ENCODE data around the gene NME1. TPM values are rescaled to one million over a fixed set of nuclear protein-coding genes. Genes with fewer than 3 reads are reported as not detected.
"Not testable (repeated sequence)": the region's sequence is repeated elsewhere in the genome, so short reads cannot be mapped to it uniquely, and the experiment has no call there.

The NME1 gene
- total RNA-seq, 2 donors from 2014 or later, result 17.5 to 27.2 TPM

GRCh38 chr17:51166198-51166986 is 13.0 kb downstream of the NME1 start, which contains the start of gene NME2:
Gene NME2 (plus strand): TSS chr17:51166411. CDS start chr17:51166831, 420 bp downstream.
- intact Hi-C loops (cut with DNase I), result no loop called here
- TF ChIP-seq, protein P1, sequence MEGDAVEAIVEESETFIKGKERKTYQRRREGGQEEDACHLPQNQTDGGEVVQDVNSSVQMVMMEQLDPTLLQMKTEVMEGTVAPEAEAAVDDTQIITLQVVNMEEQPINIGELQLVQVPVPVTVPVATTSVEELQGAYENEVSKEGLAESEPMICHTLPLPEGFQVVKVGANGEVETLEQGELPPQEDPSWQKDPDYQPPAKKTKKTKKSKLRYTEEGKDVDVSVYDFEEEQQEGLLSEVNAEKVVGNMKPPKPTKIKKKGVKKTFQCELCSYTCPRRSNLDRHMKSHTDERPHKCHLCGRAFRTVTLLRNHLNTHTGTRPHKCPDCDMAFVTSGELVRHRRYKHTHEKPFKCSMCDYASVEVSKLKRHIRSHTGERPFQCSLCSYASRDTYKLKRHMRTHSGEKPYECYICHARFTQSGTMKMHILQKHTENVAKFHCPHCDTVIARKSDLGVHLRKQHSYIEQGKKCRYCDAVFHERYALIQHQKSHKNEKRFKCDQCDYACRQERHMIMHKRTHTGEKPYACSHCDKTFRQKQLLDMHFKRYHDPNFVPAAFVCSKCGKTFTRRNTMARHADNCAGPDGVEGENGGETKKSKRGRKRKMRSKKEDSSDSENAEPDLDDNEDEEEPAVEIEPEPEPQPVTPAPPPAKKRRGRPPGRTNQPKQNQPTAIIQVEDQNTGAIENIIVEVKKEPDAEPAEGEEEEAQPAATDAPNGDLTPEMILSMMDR (IDR thresholded peaks at IDR 0.05), result no peak
- TF ChIP-seq POLR2A (IDR thresholded peaks at IDR 0.05), result peak in 2 of 3 donors; percentile 42 to 77
- Histone ChIP-seq H3K9me3 (no peaks in the 10 kb centered on the region), H3K4me1 (peaks cover 15% of the 10 kb centered on the region), H3K4me3 (peak within 1 kb of the TSS; percentile 46 to 85), H3K36me3 (replicated peaks in 1 of 2; ENCODE audit: insufficient read depth in 1 of 2, low read depth in 2 of 2) (peaks cover 7 to 26% of the 10 kb centered on the region in 2 donors), H3K27me3 (no peaks in the 10 kb centered on the region), H3K27ac (peak within 1 kb of the TSS; percentile 85 to 96 (median 94))
- 0% methylated on average over 2 to 96 of the region's 98 CpGs for WGBS, 2 donors
- DNase-seq (peak; percentile 92 to 93 (median 92)), ATAC-seq (peak; percentile 95)

DNA sequence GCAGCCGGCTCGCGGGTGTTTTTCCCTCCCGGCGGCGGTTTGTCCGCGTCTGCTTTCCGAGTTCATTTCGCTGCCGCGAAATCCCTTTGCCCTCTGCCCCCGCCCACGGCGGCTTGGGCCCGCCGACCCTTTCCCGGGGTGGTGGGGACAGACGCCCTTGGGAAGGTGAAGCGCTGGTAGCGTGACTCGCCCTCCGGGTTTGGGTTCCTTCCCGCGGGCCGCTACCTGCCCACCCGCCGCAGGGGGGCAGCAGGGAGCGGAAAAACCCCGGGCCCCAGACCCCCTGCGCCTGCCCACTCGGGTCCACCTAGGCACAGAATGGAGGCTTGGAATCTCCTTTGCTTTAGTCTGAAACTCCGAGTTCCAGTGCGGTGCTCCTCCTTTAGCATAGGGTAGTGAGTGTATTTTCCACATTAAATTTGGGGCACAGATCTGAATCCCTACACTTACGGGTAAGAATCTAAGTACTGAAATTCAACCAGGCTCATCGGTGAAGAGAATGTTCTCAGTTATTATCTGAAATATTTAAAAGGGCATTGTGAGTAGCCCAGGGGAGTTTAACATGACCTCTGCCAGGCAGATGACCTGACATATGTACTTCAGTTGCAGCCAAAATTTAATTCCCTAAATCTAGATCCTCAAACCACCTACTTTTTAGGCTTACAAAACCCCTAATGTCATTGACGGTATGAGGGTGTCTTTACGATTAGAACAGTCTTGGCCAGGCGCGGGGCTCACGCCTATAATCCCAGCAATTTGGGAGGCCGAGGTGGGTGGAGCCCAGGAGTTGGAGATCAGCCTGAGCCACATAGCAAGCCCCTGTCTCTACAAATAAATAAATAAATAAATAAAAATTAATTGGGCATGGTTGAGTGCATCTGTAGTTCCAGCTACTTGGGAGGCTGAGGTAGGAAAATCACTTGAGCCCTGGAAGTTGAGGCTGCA is 13.9 kb downstream of the NME1 start:
- WGBS, 2 donors, result 9 to 49% methylated on average over 11 to 42 of the region's 42 CpGs
- H3K4me3 ChIP-seq, result peak overlapping the region; percentile 46 to 85
- intact Hi-C loops (cut with DNase I), result no loop called here
- peaks cover 16 to 29% of the 10 kb centered on the region in 2 donors for H3K36me3 ChIP-seq (replicated peaks in 1 of 2; ENCODE audit: insufficient read depth in 1 of 2, low read depth in 2 of 2)
- DNase-seq, result peak; percentile 43 to 65 (median 60)
- no peaks in the 10 kb centered on the region for H3K27me3 ChIP-seq
- peak; percentile 49 for ATAC-seq
- TF ChIP-seq, protein P1 (IDR thresholded peaks at IDR 0.05), result peak; percentile 54 to 74 (median 59)
- TF ChIP-seq POLR2A (IDR thresholded peaks at IDR 0.05), result no peak
- peaks cover 15% of the 10 kb centered on the region for H3K4me1 ChIP-seq
- H3K9me3 ChIP-seq, result no peaks in the 10 kb centered on the region
- H3K27ac ChIP-seq, result peak overlapping the region; percentile 85 to 96 (median 94)

DNA sequence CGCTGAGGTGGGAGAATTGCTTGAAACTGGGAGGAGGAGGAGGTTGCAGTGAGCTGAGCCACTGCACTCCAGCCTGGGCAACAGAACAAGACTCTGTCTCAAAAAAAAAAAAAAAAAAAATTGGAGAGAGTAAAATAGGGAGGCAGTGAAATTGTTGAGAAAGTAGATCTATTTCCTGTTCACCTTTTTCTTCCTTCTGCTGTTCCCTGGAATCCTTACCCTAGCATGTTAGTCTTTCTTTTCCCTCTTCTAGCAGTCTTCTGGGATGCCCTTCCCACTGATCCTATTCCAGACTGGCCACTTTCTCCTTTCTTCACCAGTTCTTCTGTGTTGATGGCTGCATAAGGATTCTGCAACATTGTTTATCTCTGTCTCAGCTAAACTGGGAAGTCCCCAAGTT is 16.0 kb downstream of the NME1 start:
- H3K9me3 ChIP-seq, result no peaks in the 10 kb centered on the region
- DNase-seq (no peak), ATAC-seq (no peak)
- H3K27ac ChIP-seq, result no peak overlapping the region
- no peak overlapping the region for H3K4me3 ChIP-seq
- intact Hi-C loops (cut with DNase I), result no loop called here
- 90 to 100% methylated on average over 1 of the region's 1 CpG for WGBS, 2 donors
- TF ChIP-seq, protein P1 (IDR thresholded peaks at IDR 0.05), result no peak
- no peak for TF ChIP-seq POLR2A (IDR thresholded peaks at IDR 0.05)
- peaks cover 18 to 32% of the 10 kb centered on the region in 2 donors for H3K36me3 ChIP-seq (replicated peaks in 1 of 2; ENCODE audit: insufficient read depth in 1 of 2, low read depth in 2 of 2)
- H3K27me3 ChIP-seq, result no peaks in the 10 kb centered on the region
- H3K4me1 ChIP-seq, result peaks cover 15% of the 10 kb centered on the region

DNA sequence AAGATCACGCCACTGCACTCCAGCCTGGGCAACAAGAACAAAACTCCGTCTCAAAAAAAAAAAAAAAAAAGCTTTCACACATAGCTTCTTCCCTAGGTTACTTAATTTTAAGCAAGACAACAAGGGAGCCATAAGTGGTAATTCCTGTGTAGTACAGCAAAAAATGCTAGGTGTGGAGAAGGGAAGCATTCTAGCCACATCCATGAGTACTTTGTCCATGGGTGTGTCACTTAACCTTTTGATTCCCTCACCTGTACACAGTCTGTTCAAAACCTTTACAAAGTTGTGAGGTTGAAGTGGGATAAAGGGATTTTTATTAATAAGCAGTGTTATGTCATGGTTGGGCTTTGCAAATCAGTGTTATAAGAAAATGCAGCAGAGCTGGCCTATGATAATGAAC is 17.4 kb downstream of the NME1 start:
- no peaks in the 10 kb centered on the region for H3K9me3 ChIP-seq
- ATAC-seq, result no peak
- H3K27me3 ChIP-seq, result no peaks in the 10 kb centered on the region
- no peak for TF ChIP-seq POLR2A (IDR thresholded peaks at IDR 0.05)
- TF ChIP-seq, protein P1 (IDR thresholded peaks at IDR 0.05), result no peak
- intact Hi-C loops (cut with DNase I), result no loop called here
- 89 to 91% methylated on average over 2 of the region's 2 CpGs for WGBS, 2 donors
- no peak for DNase-seq
- H3K4me3 ChIP-seq, result no peak overlapping the region
- H3K36me3 ChIP-seq (replicated peaks in 1 of 2; ENCODE audit: insufficient read depth in 1 of 2, low read depth in 2 of 2), result peaks cover 18 to 32% of the 10 kb centered on the region in 2 donors
- no peak overlapping the region for H3K27ac ChIP-seq
- peaks cover 7% of the 10 kb centered on the region for H3K4me1 ChIP-seq

GRCh38 chr17:51172030-51172429 is 18.7 kb downstream of the NME1 start:
- H3K36me3 ChIP-seq (replicated peaks in 1 of 2; ENCODE audit: insufficient read depth in 1 of 2, low read depth in 2 of 2), result peaks cover 18 to 32% of the 10 kb centered on the region in 2 donors
- 82 to 87% methylated on average over 9 of the region's 9 CpGs for WGBS, 2 donors
- intact Hi-C loops (cut with DNase I); H3K9me3 ChIP-seq; H3K27ac ChIP-seq; H3K4me1 ChIP-seq; DNase-seq; ATAC-seq; H3K4me3 ChIP-seq; H3K27me3 ChIP-seq: not testable (repeated sequence)
